ENCODE results near the gene KCNIP2. TPM values are rescaled to one million over a fixed set of nuclear protein-coding genes. Genes with fewer than 3 reads are reported as not detected.

The KCNIP2 gene
- total RNA-seq, 1 donor from 2014 or later = 12.6 TPM

Other genes starting within 250 kb of the KCNIP2 start
- gene FBXW4, start 148.6 kb downstream of the KCNIP2 start, total RNA-seq = 75.4 TPM
- gene FGF8, start 67.7 kb downstream of the KCNIP2 start, total RNA-seq = not detected
- gene NPM3, start 60.4 kb downstream of the KCNIP2 start, total RNA-seq = 53.4 TPM
- gene OGA, start 25.4 kb downstream of the KCNIP2 start, total RNA-seq = 407 TPM
- 23.2 TPM for gene ARMH3, start 212.4 kb upstream of the KCNIP2 start, total RNA-seq
- 21.2 TPM for gene HPS6, start 221.5 kb upstream of the KCNIP2 start, total RNA-seq